ENCODE data around the gene GIPR. TPM values are rescaled to one million over a fixed set of nuclear protein-coding genes. Genes with fewer than 3 reads are reported as not detected.

GIPR gene
- total and polyA plus RNA-seq, 2 of the 13 experiments (the other 11 are each of a cell fraction or from before 2014, with no cell fraction given) = 0.15 to 1.2 TPM

DNA sequence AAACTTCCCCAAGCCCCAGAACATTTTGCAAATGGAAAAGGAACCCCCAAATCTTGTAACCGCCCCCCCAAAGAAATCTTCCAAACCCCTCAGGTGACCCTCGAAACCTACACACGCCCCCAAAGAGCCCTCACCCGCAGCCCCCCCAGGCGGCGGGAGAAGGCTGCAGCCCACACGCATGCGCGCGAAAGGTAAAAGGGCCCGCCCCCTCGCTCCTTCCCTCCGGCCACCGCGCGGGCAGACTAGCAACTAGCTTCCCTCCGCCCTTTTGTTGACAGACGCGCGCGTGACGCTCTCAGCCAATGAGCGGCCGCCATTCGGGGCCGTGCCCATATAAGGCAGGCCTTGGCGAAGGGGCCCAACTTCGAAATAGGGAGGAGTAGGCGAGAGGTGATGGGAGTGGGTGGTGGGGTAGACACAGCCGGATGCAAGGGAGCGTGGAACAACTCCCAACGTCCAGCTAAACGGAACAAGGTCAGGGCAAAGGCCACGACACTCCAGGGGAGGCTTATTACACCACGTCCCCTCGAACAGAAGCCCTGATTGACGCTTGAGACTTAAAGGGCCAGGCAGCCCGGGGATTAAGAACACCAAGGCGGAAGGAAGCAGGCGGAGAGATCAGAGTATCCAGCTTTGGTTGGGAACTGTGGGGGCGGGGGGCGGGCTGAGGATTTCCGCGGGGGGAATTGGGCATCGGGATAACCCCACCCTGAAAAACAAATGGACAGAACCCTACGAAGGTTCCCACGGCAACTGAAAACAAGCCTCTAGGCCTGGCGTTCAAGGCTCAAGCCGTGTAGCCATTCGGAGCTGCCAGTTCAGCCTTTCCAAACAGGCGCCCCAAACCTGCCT lies 49.3 kb downstream of the GIPR start (continued):
- TF ChIP-seq, protein P1, sequence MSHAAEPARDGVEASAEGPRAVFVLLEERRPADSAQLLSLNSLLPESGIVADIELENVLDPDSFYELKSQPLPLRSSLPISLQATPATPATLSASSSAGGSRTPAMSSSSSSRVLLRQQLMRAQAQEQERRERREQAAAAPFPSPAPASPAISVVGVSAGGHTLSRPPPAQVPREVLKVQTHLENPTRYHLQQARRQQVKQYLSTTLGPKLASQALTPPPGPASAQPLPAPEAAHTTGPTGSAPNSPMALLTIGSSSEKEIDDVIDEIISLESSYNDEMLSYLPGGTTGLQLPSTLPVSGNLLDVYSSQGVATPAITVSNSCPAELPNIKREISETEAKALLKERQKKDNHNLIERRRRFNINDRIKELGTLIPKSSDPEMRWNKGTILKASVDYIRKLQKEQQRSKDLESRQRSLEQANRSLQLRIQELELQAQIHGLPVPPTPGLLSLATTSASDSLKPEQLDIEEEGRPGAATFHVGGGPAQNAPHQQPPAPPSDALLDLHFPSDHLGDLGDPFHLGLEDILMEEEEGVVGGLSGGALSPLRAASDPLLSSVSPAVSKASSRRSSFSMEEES (CRISPR knock-in tag; IDR thresholded peaks at IDR 0.05) = peak; percentile 83
- TF ChIP-seq, protein P2, sequence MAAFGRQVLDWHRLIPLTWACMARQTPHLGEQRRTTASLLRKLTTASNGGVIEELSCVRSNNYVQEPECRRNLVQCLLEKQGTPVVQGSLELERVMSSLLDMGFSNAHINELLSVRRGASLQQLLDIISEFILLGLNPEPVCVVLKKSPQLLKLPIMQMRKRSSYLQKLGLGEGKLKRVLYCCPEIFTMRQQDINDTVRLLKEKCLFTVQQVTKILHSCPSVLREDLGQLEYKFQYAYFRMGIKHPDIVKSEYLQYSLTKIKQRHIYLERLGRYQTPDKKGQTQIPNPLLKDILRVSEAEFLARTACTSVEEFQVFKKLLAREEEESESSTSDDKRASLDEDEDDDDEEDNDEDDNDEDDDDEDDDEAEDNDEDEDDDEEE (CRISPR knock-in tag; IDR thresholded peaks at IDR 0.05) = no peak
- TF ChIP-seq ZNF713 (CRISPR knock-in tag; IDR thresholded peaks at IDR 0.05) (no peak), AGO2 (optimal IDR thresholded peaks at IDR 0.05; ENCODE audit: low read depth, low read length) (peak; percentile 77), ZNF331 (CRISPR knock-in tag; IDR thresholded peaks at IDR 0.05) (peak; percentile 84), RXRA (CRISPR knock-in tag; IDR thresholded peaks at IDR 0.05) (peak; percentile 98), FOXK1 (CRISPR knock-in tag; IDR thresholded peaks at IDR 0.05; ENCODE audit: borderline replicate concordance, low read depth) (peak; percentile 93), U2AF2 (IDR thresholded peaks at IDR 0.05; ENCODE audit: low read depth, low read length) (peak; percentile 23; the same call in 1 of the 2 replicates), BORCS8-MEF2B (CRISPR knock-in tag; IDR thresholded peaks at IDR 0.05) (peak; percentile 65; the same call in 1 of the 2 replicates), ZNF891 (CRISPR knock-in tag; IDR thresholded peaks at IDR 0.05) (0 out of 2 replicates have a peak, but pooled peaks have one; percentile 50), ZNF644 (CRISPR knock-in tag; IDR thresholded peaks at IDR 0.05; ENCODE audit: low read depth) (no peak)
- TF ChIP-seq, protein P3, sequence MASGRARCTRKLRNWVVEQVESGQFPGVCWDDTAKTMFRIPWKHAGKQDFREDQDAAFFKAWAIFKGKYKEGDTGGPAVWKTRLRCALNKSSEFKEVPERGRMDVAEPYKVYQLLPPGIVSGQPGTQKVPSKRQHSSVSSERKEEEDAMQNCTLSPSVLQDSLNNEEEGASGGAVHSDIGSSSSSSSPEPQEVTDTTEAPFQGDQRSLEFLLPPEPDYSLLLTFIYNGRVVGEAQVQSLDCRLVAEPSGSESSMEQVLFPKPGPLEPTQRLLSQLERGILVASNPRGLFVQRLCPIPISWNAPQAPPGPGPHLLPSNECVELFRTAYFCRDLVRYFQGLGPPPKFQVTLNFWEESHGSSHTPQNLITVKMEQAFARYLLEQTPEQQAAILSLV (CRISPR knock-in tag; IDR thresholded peaks at IDR 0.05; ENCODE audit: borderline replicate concordance) = 0 out of 2 replicates have a peak, but pooled peaks have one; percentile 49
- TF ChIP-seq, protein P4, sequence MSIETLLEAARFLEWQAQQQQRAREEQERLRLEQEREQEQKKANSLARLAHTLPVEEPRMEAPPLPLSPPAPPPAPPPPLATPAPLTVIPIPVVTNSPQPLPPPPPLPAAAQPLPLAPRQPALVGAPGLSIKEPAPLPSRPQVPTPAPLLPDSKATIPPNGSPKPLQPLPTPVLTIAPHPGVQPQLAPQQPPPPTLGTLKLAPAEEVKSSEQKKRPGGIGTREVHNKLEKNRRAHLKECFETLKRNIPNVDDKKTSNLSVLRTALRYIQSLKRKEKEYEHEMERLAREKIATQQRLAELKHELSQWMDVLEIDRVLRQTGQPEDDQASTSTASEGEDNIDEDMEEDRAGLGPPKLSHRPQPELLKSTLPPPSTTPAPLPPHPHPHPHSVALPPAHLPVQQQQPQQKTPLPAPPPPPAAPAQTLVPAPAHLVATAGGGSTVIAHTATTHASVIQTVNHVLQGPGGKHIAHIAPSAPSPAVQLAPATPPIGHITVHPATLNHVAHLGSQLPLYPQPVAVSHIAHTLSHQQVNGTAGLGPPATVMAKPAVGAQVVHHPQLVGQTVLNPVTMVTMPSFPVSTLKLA (IDR thresholded peaks at IDR 0.05) = peak; percentile 88
- TF ChIP-seq, protein P5, sequence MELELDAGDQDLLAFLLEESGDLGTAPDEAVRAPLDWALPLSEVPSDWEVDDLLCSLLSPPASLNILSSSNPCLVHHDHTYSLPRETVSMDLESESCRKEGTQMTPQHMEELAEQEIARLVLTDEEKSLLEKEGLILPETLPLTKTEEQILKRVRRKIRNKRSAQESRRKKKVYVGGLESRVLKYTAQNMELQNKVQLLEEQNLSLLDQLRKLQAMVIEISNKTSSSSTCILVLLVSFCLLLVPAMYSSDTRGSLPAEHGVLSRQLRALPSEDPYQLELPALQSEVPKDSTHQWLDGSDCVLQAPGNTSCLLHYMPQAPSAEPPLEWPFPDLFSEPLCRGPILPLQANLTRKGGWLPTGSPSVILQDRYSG (CRISPR knock-in tag; IDR thresholded peaks at IDR 0.05) = 0 out of 2 replicates have a peak, but pooled peaks have one; percentile 44
- TF ChIP-seq, protein P6, sequence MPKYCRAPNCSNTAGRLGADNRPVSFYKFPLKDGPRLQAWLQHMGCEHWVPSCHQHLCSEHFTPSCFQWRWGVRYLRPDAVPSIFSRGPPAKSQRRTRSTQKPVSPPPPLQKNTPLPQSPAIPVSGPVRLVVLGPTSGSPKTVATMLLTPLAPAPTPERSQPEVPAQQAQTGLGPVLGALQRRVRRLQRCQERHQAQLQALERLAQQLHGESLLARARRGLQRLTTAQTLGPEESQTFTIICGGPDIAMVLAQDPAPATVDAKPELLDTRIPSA (CRISPR knock-in tag; IDR thresholded peaks at IDR 0.05; ENCODE audit: borderline replicate concordance) = no peak
- TF ChIP-seq, protein P7, sequence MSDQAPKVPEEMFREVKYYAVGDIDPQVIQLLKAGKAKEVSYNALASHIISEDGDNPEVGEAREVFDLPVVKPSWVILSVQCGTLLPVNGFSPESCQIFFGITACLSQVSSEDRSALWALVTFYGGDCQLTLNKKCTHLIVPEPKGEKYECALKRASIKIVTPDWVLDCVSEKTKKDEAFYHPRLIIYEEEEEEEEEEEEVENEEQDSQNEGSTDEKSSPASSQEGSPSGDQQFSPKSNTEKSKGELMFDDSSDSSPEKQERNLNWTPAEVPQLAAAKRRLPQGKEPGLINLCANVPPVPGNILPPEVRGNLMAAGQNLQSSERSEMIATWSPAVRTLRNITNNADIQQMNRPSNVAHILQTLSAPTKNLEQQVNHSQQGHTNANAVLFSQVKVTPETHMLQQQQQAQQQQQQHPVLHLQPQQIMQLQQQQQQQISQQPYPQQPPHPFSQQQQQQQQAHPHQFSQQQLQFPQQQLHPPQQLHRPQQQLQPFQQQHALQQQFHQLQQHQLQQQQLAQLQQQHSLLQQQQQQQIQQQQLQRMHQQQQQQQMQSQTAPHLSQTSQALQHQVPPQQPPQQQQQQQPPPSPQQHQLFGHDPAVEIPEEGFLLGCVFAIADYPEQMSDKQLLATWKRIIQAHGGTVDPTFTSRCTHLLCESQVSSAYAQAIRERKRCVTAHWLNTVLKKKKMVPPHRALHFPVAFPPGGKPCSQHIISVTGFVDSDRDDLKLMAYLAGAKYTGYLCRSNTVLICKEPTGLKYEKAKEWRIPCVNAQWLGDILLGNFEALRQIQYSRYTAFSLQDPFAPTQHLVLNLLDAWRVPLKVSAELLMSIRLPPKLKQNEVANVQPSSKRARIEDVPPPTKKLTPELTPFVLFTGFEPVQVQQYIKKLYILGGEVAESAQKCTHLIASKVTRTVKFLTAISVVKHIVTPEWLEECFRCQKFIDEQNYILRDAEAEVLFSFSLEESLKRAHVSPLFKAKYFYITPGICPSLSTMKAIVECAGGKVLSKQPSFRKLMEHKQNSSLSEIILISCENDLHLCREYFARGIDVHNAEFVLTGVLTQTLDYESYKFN (CRISPR knock-in tag; conservative IDR thresholded peaks at IDR 0.05) = peak; percentile 96
